ENCODE results near the gene DNM3. TPM values are rescaled to one million over a fixed set of nuclear protein-coding genes. Genes with fewer than 3 reads are reported as not detected.
A peak's percentile ranks its signal among the peaks of the same experiment; 100 is the strongest.

Gene DNM3
- total RNA-seq, 4 donors from 2014 or later = 2.7 to 4.5 (median 4.0) TPM

- WGBS, 2 donors = 54 to 59% methylated on average over 2 of the region's 2 CpGs
- intact Hi-C loops (cut with DNase I; ENCODE audit: low total_unique reads) = no loop called here
- DNase-seq (ENCODE audit: low spot score in 2 of 2) = no peak
- no peak for TF ChIP-seq POLR2A (IDR thresholded peaks at IDR 0.05)
- TF ChIP-seq CTCF (IDR thresholded peaks at IDR 0.05) = no peak
- no peak overlapping the region for H3K4me3 ChIP-seq (ENCODE audit: low read depth, poor library complexity, severe bottlenecking)
These were observed 466.8 kb downstream of the DNM3 start for GRCh38 chr1:172308142-172308541.

- WGBS, 2 donors = 60 to 75% methylated on average over 4 of the region's 4 CpGs
- DNase-seq (ENCODE audit: low spot score in 2 of 2) = no peak
- intact Hi-C loops (cut with DNase I; ENCODE audit: low total_unique reads) = no loop called here
- TF ChIP-seq POLR2A (IDR thresholded peaks at IDR 0.05) (no peak), CTCF (IDR thresholded peaks at IDR 0.05) (no peak)
- no peak overlapping the region for H3K4me3 ChIP-seq (ENCODE audit: low read depth, poor library complexity, severe bottlenecking)
These were observed 467.3 kb downstream of the DNM3 start for GRCh38 chr1:172308577-172308976.

- TF ChIP-seq CTCF (IDR thresholded peaks at IDR 0.05) = no peak
- no peak for TF ChIP-seq POLR2A (IDR thresholded peaks at IDR 0.05)
- 46 to 59% methylated on average over 6 of the region's 6 CpGs for WGBS, 2 donors
- DNase-seq (ENCODE audit: low spot score in 2 of 2) = no peak
These were observed 479.4 kb downstream of the DNM3 start for GRCh38 chr1:172320733-172321132.

GRCh38 chr1:172321451-172321850, 480.2 kb downstream of the DNM3 start:
- intact Hi-C loops (cut with DNase I; ENCODE audit: low total_unique reads) = no loop called here
- TF ChIP-seq POLR2A (IDR thresholded peaks at IDR 0.05) (no peak), CTCF (IDR thresholded peaks at IDR 0.05) (no peak)
- DNase-seq (ENCODE audit: low spot score in 2 of 2) = no peak
- 39 to 46% methylated on average over 4 of the region's 4 CpGs for WGBS, 2 donors
- no peak overlapping the region for H3K4me3 ChIP-seq (ENCODE audit: low read depth, poor library complexity, severe bottlenecking)

More at GRCh38 chr1:172320733-172321132, 479.4 kb downstream of the DNM3 start:
- intact Hi-C loops (cut with DNase I; ENCODE audit: low total_unique reads) = no loop called here
- no peak overlapping the region for H3K4me3 ChIP-seq (ENCODE audit: low read depth, poor library complexity, severe bottlenecking)

GRCh38 chr1:172322219-172323061, 481.1 kb downstream of the DNM3 start:
- H3K4me3 ChIP-seq (ENCODE audit: low read depth, poor library complexity, severe bottlenecking) = no peak overlapping the region
- intact Hi-C loops (cut with DNase I; ENCODE audit: low total_unique reads) = no loop called here
- WGBS, 2 donors = 12 to 19% methylated on average over 13 of the region's 13 CpGs
- DNase-seq (ENCODE audit: low spot score in 2 of 2) = peak; percentile 45 to 86
- no peak for TF ChIP-seq POLR2A (IDR thresholded peaks at IDR 0.05)
- no peak for TF ChIP-seq CTCF (IDR thresholded peaks at IDR 0.05)

All from lower leg skin (tissue), 4 donors.